IPS DF 19.7 (cell line): Measurements from ENCODE around the gene ZNF668.
"Not testable (repeated sequence)": the region's sequence is repeated elsewhere in the genome, so short reads cannot be mapped to it uniquely, and the experiment has no call there.

ENCODE experiments used
- DNase-seq: peaks from one replicate; pipeline ENCODE4 v3.0.0-alpha.2; 2013; ENCODE audit warnings: low read depth, low spot score

Gene ZNF668

DNA sequence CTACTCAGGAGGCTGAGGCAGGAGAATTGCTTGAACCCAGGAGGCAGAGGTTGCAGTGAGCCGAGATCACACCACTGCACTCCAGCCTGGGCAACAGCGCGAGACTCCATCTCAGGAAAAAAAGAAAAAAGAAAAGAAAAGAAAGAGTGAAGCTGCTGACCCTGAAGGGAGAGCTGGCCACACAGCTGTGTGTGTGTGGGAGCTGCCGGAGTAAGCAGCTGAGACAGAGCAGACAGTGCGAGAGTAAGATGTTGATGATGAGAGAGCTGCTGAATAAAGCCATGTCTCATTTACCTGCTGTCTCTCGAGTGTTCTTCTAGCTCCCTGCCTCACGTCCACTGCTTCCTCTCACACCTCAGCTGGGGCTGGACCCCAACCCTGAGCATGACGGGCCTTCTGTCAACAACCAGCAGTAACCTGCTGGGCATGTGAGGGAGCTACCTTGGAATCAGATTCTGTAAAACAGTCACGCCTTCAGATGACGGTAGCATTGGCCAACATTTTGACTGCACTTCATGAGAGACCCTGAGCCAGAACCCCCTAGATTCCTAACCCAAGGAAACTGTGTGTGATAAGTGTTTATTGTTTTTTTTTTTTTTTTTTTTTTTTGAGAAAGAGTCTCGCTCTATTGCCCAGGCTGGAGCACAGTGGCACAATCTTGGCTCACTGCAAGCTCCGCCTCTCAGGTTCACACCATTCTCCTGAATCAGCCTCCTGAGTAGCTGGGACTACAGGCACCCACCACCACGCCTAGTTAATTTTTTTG, 27.0 kb upstream of the ZNF668 start:
- DNase-seq: not testable (repeated sequence)

DNA sequence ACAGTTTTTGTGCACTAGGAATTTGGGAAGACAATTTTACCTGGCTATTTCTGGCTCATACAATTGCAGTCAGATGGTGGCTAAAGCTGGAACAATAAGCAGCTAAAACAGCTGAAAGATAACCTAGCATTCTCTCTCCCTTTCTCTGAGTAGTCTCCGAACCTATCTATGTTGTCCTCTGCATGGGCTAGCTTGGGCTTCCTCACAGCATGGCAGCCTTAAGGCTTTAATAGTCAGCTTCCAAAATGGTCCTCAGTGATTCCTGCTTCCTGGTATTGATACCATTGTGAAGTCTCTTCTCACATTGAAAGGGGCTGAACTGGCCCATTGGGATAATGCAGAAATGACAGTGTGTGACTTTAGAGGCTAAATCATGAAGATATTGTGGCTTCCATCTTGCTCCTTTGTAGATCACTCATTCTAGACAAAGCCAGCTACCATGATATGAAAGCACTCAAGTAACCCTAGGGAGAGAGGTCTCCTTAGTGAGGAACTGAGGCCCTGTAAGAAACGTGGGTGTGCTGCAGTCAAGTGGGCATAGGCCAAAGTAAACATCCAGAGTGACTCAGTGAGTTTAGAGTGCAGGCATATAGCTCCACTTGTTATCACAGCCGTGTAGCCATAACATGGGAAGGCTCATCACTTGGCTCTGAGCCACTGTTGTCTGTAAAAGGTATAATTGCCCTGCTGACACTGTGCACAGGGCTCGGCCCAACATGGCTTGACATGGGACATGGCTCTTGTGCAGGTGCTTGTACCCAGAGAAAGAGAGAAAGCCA, 26.0 kb upstream of the ZNF668 start:
- DNase-seq: no peak

DNA sequence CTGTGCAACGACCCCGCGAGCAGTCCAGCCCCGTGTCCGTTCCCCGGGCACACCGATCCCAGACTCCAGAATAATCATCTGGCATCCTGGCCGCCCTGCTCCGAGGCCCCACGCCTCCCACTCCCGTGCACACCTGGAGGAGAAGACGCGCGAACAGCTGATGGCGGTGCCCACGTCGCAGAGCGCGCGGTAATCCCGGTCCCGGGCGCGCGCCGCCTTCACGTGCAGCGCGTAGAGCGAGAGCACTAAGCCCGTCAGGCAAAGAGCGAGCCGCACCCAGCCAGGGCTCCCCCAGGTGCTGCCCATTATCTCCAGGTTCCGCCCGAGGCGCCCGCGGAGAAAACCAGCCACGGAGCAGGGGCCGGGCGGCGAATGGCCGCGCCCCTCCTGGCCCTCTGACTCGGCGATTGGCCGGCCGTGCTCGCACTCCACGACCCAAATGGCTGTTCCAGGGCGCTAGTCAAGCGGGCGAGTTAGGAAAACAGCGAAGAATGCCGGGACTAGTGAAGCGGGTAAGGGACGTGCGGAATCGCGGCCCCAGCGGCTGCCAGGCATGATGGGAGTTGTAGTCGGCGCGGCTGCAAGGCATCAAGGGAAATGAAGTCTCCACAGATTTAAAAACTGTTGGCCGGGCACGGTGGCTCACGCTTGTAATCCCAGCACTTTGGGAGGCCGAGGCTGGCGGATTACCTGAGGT, 20.5 kb upstream of the ZNF668 start, which contains the start of gene VKORC1:
TSS of gene VKORC1 (minus strand) at position 374 of the 697 bp plus-strand sequence. CDS start at position 306, 68 bp downstream.
- peak; percentile 94 for DNase-seq

DNA sequence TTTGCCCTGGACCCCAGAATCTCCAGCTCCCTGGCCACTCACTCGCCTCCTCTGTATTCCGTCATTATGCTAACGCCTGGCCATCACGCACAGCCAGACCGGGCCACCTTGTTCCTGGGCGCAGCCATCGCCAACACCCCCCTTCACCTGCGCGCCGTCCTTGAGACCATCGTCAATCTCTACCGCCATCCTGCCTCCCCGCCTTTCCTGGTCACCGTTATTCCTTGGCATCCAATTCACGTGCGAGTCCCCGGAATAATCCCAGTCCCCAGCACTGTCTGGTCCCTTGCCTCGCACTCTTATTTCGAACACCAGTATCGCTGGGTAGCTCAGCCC, 20.0 kb upstream of the ZNF668 start:
- DNase-seq: no peak

DNA sequence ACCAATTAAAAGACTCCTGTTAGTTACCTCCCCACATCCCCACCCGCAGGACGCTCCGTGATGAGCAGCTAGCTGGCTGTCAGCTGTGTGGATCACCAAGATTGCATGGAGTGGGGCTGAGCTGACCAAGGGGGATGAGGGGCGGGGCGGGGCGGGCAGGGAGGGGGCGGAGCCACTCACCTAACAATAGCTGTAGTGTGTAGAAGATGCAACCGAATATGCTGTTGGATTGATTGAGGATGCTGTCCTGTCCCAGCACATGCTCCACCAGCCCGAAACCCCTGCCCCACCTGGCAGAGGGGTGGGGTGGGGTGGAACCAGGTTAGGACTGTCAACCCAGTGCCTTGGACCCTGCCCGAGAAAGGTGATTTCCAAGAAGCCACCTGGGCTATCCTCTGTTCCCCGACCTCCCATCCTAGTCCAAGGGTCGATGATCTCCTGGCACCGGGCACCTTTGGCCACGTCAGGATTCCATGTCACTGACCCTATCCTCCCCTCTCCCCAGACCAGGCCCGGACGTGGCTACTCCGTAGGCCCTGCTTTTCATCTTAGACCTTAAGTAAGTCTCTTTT, 19.2 kb upstream of the ZNF668 start:
- no peak for DNase-seq

- no peak for DNase-seq
These were observed 18.3 kb upstream of the ZNF668 start for GRCh38 chr16:31092330-31092729.

GRCh38 chr16:31090540-31090939, 16.5 kb upstream of the ZNF668 start:
- no peak for DNase-seq

DNA sequence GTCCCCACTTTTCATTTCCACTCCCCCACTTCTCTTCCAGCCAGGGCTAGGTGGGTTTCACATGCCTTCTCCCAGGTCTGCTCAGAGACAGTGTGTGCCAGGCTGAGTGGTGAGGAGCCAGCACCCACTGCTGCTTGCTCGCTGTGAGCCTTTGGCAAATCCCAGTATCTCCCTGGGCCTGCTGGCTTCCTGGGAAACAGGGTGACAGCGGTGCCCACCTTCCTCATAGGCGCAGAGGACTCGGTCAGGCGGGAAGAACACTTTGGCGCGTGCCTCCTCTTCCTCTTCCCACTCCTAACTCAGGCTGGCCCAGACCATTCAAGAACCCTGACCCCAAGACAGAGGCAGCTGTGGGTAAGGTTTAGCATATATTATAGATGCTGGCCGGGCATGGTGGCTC, 15.2 kb upstream of the ZNF668 start:
- no peak for DNase-seq

GRCh38 chr16:31088459-31089183, 14.6 kb upstream of the ZNF668 start, which contains the start of gene PRSS53:
Gene PRSS53, minus strand, starts transcription at chr16:31088943. Its CDS starts 134 bp downstream, at chr16:31088809.
- no peak for DNase-seq

- DNase-seq: no peak
These were observed 13.9 kb upstream of the ZNF668 start for GRCh38 chr16:31087971-31088370.

GRCh38 chr16:31087481-31087880, 13.4 kb upstream of the ZNF668 start:
- DNase-seq: no peak

GRCh38 chr16:31086629-31086906, 12.5 kb upstream of the ZNF668 start:
- DNase-seq: no peak

DNA sequence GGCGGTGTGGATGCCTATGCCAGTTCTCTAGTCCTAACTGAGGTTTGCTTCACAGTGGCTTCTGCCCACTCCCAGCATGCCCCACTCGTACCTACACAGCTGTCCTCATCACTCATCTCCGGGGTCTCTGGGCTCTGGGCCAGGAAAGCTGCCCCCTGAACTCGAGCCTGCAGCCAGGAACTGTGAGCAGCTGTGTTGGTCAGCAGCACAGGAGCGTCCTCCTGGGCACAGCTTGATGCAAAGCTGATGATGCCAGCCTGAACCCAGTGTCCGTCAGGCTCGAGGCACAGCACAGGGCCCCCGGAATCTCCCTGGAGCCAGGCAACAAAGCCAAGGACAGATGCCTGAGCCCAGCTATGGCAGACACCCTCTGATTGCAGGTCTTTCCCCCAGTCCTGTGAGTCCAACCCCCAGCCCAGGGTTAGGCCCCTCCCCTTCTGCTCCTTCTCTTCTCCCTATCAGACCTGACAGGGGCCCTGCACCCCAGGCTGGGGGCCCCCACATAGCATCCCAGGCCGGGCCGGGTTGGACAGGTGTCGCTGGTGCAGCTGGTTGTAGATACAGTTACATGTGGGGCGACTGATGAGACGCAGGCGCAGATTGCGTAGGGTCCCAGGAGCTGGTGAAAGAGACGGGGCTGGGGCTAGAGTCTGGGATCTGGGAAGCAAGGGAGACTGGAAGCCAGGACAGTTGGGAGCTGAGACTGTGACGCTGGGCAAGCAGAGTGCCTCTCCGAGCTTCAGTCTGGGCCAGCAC, 12.0 kb upstream of the ZNF668 start:
- no peak for DNase-seq

GRCh38 chr16:31085411-31085810, 11.4 kb upstream of the ZNF668 start:
- no peak for DNase-seq

- no peak for DNase-seq
These were observed 10.7 kb upstream of the ZNF668 start for GRCh38 chr16:31084584-31085302.

DNA sequence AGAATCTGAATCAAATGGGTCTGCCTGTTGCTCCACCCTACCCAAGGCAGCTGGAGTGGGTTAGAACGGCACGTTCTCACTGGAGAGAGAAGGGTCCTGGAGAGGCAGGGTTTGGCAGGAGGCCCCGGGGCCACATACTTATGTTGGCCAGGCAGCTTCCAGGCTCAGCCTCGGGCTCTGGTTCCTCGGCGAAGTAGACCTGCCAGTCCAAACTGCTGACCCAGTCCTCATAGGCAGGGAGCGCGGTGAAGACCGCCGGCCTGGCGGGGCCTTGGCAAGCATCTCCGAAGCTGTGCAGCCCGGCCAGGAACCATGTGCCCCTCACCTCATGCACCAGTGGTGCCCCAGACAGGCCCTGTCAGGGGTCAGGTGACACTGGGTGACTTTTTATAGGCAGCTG, 9.9 kb upstream of the ZNF668 start:
- DNase-seq: no peak

GRCh38 chr16:31083556-31083955, 9.5 kb upstream of the ZNF668 start:
- no peak for DNase-seq

GRCh38 chr16:31083081-31083480, 9.0 kb upstream of the ZNF668 start:
- no peak for DNase-seq

DNA sequence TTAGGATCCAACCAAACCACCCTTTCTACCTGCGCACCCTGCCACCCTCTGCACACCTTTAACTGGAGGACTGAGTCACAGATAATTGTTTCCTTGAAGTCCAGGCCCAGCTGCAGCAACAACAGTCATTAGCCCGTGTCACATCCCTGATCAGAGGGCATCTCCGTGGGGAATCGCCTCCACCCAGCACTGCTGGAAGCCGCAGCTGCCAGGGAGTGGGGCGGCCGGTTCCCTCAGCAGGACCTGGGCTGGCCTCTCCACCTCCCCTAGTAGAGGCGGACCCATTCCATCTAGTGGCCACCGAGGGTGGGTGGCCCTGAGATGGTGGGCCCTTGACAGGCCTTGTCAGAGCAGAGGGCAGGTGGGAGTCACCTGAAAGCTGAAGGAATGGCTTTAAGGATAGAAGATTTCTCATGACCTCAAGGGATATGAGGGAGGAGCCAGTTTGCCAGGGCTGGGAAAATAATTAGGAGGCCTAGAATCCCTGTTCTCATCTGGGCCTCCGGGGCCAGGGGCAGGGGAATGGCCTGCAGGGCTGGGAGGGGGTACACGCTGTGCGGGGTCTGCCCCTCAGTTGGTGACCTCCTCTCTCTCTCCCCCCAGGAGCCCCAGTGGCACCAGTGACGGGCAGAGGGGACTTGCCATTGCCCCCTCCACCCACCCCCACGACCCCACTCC, 8.5 kb upstream of the ZNF668 start:
- no peak for DNase-seq
